Measurements from ENCODE around the gene ATP8B4.

GRCh38 chr15:50012790-50013189 is 106.2 kb downstream of the ATP8B4 start:
- TF ChIP-seq EZH2 (IDR thresholded peaks at IDR 0.05; ENCODE audit: insufficient read depth, poor library complexity, severe bottlenecking) (no peak), EZH2phosphoT487 (IDR thresholded peaks at IDR 0.05; ENCODE audit: insufficient read depth, low read depth) (no peak)

Data from GM23248 (cell line).